ENCODE results near the gene CNR1. TPM values are rescaled to one million over a fixed set of nuclear protein-coding genes. Genes with fewer than 3 reads are reported as not detected.
"Not testable (repeated sequence)": the region's sequence is repeated elsewhere in the genome, so short reads cannot be mapped to it uniquely, and the experiment has no call there.

CNR1 gene
- polyA plus RNA-seq, 1 donor from 2014 or later: 512 TPM

DNA sequence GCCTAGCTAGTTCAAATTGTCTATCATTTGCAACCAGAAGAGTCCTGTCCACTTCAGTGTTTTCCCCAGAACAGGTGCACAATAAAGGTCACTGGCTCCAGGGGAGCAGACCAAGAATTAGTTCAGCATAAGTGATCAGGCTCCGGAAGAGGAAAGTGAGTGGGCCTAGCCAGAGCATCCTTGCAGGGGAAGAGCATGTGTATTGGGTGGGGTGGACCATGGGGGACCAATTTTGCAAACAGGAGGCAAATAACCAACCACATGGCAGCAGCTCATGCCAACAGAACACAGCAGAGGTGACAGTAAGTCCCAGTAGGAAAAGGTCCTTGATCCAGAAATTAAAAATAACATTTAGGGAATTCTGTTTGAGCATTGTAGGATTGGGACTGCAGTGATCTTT is 43.2 kb upstream of the CNR1 start:
- no peaks in the 10 kb centered on the region for H3F3A ChIP-seq (ENCODE audit: insufficient read depth, low read length, poor library complexity, severe bottlenecking)
- no peak overlapping the region for H2AFZ ChIP-seq (ENCODE audit: low read depth, low read length)
- peaks cover 4% of the 10 kb centered on the region for H3K9me3 ChIP-seq (ENCODE audit: low read length)
- H3K9me2 ChIP-seq (ENCODE audit: insufficient read depth, low read length): no peaks in the 10 kb centered on the region
- H3K9ac ChIP-seq (ENCODE audit: low read length): no peak overlapping the region
- no peak overlapping the region for H3K4me3 ChIP-seq (ENCODE audit: low read length)
- no peaks in the 10 kb centered on the region for H4K20me1 ChIP-seq (ENCODE audit: insufficient read depth)
- H3K27me3 ChIP-seq (ENCODE audit: insufficient read depth, low read depth, low read length): no peaks in the 10 kb centered on the region
- no peak overlapping the region for H3K4me2 ChIP-seq (ENCODE audit: low read length)
- H3K27ac ChIP-seq (ENCODE audit: low read length): no peak overlapping the region
- no peaks in the 10 kb centered on the region for H3K79me2 ChIP-seq (replicated peaks; ENCODE audit: insufficient read depth, low read length)
- no peaks in the 10 kb centered on the region for H3K36me3 ChIP-seq (ENCODE audit: insufficient read depth, low read length)
- TF ChIP-seq REST (IDR thresholded peaks at IDR 0.05; ENCODE audit: borderline replicate concordance): no peak
- TF ChIP-seq MXI1 (conservative IDR thresholded peaks at IDR 0.05; ENCODE audit: poor library complexity, severe bottlenecking): no peak
- no peak for TF ChIP-seq SMC3 (conservative IDR thresholded peaks at IDR 0.05; ENCODE audit: poor library complexity)
- no peak for TF ChIP-seq EZH2 (IDR thresholded peaks at IDR 0.05; ENCODE audit: borderline replicate concordance, insufficient read depth, low read length, poor library complexity, severe bottlenecking)
- no peak for TF ChIP-seq POLR2AphosphoS5 (IDR thresholded peaks at IDR 0.05)
- TF ChIP-seq, protein P1, sequence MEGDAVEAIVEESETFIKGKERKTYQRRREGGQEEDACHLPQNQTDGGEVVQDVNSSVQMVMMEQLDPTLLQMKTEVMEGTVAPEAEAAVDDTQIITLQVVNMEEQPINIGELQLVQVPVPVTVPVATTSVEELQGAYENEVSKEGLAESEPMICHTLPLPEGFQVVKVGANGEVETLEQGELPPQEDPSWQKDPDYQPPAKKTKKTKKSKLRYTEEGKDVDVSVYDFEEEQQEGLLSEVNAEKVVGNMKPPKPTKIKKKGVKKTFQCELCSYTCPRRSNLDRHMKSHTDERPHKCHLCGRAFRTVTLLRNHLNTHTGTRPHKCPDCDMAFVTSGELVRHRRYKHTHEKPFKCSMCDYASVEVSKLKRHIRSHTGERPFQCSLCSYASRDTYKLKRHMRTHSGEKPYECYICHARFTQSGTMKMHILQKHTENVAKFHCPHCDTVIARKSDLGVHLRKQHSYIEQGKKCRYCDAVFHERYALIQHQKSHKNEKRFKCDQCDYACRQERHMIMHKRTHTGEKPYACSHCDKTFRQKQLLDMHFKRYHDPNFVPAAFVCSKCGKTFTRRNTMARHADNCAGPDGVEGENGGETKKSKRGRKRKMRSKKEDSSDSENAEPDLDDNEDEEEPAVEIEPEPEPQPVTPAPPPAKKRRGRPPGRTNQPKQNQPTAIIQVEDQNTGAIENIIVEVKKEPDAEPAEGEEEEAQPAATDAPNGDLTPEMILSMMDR (IDR thresholded peaks at IDR 0.05; ENCODE audit: poor library complexity, severe bottlenecking): no peak
- TF ChIP-seq EP300 (conservative IDR thresholded peaks at IDR 0.05; ENCODE audit: poor library complexity, severe bottlenecking): no peak
- no peak for TF ChIP-seq RAD21 (conservative IDR thresholded peaks at IDR 0.05)
- TF ChIP-seq TAF1 (IDR thresholded peaks at IDR 0.05; ENCODE audit: low read depth): no peak

DNA sequence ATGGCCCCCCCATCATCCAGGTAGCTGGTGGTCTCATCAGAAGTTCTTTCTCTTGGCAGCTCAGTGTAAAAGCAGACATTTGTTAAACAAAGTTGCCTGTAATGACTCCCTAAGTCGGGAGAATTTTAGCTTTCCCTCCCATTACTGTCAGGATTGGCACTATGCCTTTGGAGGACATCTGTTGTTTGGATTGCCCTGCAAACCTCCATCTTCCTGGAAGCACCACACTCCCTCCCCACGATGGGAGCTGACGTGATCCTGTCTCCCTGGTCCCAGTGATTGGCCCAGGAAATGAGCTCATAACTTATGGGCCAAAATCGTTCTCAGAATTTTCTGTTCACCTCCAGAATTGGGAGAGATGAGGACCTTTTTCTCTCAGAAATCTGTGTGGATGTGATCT is 42.6 kb upstream of the CNR1 start:
- Histone ChIP-seq H3K27ac (ENCODE audit: low read length) (no peak overlapping the region), H3K9ac (ENCODE audit: low read length) (no peak overlapping the region), H4K20me1 (ENCODE audit: insufficient read depth) (no peaks in the 10 kb centered on the region), H3F3A (ENCODE audit: insufficient read depth, low read length, poor library complexity, severe bottlenecking) (no peaks in the 10 kb centered on the region), H3K4me3 (ENCODE audit: low read length) (no peak overlapping the region), H3K9me3 (ENCODE audit: low read length) (peaks cover 7% of the 10 kb centered on the region), H3K79me2 (replicated peaks; ENCODE audit: insufficient read depth, low read length) (no peaks in the 10 kb centered on the region), H3K9me2 (ENCODE audit: insufficient read depth, low read length) (no peaks in the 10 kb centered on the region), H3K27me3 (ENCODE audit: insufficient read depth, low read depth, low read length) (no peaks in the 10 kb centered on the region), H2AFZ (ENCODE audit: low read depth, low read length) (no peak overlapping the region), H3K4me2 (ENCODE audit: low read length) (no peak overlapping the region), H3K36me3 (ENCODE audit: insufficient read depth, low read length) (no peaks in the 10 kb centered on the region)
- TF ChIP-seq, protein P1 (IDR thresholded peaks at IDR 0.05; ENCODE audit: poor library complexity, severe bottlenecking): no peak
- TF ChIP-seq SMC3 (conservative IDR thresholded peaks at IDR 0.05; ENCODE audit: poor library complexity): no peak
- TF ChIP-seq POLR2AphosphoS5 (IDR thresholded peaks at IDR 0.05): no peak
- TF ChIP-seq RAD21 (conservative IDR thresholded peaks at IDR 0.05): no peak
- no peak for TF ChIP-seq TAF1 (IDR thresholded peaks at IDR 0.05; ENCODE audit: low read depth)
- no peak for TF ChIP-seq MXI1 (conservative IDR thresholded peaks at IDR 0.05; ENCODE audit: poor library complexity, severe bottlenecking)
- no peak for TF ChIP-seq EP300 (conservative IDR thresholded peaks at IDR 0.05; ENCODE audit: poor library complexity, severe bottlenecking)
- TF ChIP-seq REST (IDR thresholded peaks at IDR 0.05; ENCODE audit: borderline replicate concordance): no peak
- no peak for TF ChIP-seq EZH2 (IDR thresholded peaks at IDR 0.05; ENCODE audit: borderline replicate concordance, insufficient read depth, low read length, poor library complexity, severe bottlenecking)

- H3K4me3 ChIP-seq (ENCODE audit: low read length); H3K4me2 ChIP-seq (ENCODE audit: low read length); H3K79me2 ChIP-seq (replicated peaks; ENCODE audit: insufficient read depth, low read length); H3K9me3 ChIP-seq (ENCODE audit: low read length); H4K20me1 ChIP-seq (ENCODE audit: insufficient read depth); H3K27ac ChIP-seq (ENCODE audit: low read length); H3K27me3 ChIP-seq (ENCODE audit: insufficient read depth, low read depth, low read length); H3K9ac ChIP-seq (ENCODE audit: low read length); H2AFZ ChIP-seq (ENCODE audit: low read depth, low read length); H3K9me2 ChIP-seq (ENCODE audit: insufficient read depth, low read length); H3F3A ChIP-seq (ENCODE audit: insufficient read depth, low read length, poor library complexity, severe bottlenecking); H3K36me3 ChIP-seq (ENCODE audit: insufficient read depth, low read length): not testable (repeated sequence)
These were observed 35.6 kb upstream of the CNR1 start for GRCh38 chr6:88201734-88202133.
